Epithelial cell of prostate (primary cell): ENCODE data around the gene BSPRY.
A peak's percentile ranks its signal among the peaks of the same experiment; 100 is the strongest.
"Not testable (repeated sequence)": the region's sequence is repeated elsewhere in the genome, so short reads cannot be mapped to it uniquely, and the experiment has no call there.

Experiments used
- DNase-seq: peaks from one replicate; pipeline ENCODE4 v3.0.0-alpha.2; 2011; ENCODE audit warnings: low read depth, low spot score
- H3K27ac ChIP-seq: fragments of 450-650 bp; 2 replicates; pipeline ENCODE4 v1.5.1; 2017; ENCODE audit warnings: mild to moderate bottlenecking

BSPRY gene

DNA sequence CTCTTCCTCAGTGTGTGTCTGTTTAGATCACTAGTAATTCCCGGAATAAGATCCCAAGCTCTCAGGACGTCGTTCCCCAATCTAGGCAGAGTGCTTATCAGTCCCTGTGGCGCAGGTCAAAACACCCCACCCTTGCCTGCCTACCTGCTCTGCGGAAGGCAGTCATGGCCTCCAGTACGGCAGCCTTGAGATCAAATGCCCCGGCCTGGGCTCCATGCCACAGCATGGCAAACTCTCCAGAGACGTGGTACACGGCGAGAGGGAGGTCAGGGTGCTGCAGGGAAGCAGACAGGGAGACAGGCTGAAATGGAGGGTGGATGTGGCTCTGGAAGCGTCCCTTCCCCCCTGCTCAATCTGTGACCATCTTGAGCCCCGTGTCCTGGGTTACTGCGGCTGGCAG, 39.5 kb downstream of the BSPRY start:
- no peak overlapping the region for H3K27ac ChIP-seq
- DNase-seq, result no peak

DNA sequence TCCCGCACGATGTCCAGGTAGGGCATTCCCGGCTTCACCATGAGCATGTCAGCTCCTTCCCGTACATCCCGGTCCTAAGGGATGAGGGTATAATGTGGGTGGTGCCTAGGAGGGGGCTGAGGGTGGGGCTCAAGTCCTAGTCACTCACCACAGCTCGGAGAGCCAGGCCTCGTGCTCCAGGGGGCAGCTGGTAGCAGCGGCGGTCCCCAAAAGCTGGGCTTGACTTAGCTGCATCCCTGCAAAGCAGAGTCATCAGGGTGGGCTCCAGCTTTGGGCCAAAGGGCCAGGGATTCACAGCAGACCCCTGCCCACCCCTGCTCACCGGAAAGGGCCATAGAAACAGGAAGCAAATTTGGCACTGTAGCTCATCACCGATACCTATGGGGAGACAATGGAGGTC, 40.1 kb downstream of the BSPRY start:
- DNase-seq, result no peak
- no peak overlapping the region for H3K27ac ChIP-seq

DNA sequence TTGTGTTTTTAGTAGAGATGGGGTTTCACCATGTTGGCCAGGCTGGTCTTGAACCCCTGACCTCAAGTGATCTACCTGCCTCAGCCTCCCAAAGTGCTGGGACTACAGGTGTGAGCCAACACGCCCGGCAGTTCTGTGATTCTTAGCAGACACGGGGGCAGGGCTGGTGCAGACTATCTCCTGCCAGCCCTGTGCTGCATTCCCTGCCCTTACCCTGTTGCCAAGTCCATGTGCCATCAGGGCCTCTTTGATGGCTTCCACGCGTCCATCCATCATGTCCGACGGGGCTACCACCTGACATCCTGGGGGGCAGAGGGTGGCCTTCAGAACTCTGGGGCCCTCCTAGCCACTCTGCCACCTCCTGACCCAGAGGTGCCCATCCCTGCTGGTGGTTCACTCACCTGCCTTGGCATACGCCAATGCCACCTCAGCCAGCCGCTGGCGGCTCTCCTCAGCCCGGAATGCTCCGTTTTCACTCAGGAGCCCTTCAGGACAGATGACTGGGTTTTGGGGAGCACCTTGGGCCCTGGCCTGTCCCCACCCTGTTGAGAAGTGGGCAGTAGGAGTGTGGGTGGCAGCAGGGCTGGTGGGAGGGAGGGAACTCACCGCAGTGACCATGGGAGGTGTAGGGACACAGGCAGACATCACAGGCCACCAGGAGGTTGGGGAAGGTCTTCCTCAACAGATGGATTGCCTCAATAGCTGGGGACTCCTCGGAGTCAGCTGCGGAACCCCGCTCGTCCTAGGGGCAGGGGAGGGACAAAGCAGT, 41.0 kb downstream of the BSPRY start:
- no peak overlapping the region for H3K27ac ChIP-seq
- DNase-seq, result no peak

DNA sequence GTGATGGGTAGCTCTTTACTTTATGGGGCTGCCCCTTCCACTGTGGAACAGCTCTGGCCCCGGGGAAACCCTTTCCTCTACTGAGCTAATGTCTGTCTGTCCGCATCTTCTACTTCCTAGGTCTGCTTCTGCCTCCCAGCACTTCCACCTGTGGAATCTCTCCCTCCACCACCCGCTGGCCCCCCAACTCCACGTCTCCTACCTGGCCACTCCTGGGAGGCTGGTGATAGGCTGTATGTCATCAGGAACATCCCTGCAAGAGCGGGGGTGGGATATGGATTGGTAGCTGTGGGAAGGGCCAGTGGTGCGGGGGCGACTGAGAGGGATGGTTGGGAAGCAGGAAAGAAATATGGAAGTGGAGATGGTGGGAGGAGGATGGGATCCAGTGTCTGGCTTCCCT, 42.6 kb downstream of the BSPRY start:
- no peak for DNase-seq

DNA sequence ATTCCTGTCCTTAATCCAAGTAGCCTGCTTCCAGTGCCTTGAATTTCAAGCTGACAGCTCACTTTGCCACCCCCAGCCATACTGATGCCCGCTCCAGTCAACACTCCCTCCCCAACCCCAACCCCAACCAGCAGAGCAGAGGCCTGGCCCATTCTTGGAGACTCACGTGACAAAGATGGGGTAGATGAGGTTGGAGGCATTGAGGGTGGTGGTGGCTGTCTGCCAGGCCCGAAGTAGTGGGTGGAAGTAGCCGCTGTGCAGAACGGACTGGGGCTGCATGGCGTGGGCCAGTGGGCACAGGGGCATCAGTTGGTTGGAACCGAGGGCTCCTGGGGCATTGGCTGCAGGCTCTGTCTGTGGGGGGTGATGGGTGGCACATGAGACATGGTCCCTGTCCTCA, 43.9 kb downstream of the BSPRY start:
- H3K27ac ChIP-seq, result no peak overlapping the region
- DNase-seq, result no peak

More for the DNA sequence above, 42.6 kb downstream of the BSPRY start:
- no peak overlapping the region for H3K27ac ChIP-seq

DNA sequence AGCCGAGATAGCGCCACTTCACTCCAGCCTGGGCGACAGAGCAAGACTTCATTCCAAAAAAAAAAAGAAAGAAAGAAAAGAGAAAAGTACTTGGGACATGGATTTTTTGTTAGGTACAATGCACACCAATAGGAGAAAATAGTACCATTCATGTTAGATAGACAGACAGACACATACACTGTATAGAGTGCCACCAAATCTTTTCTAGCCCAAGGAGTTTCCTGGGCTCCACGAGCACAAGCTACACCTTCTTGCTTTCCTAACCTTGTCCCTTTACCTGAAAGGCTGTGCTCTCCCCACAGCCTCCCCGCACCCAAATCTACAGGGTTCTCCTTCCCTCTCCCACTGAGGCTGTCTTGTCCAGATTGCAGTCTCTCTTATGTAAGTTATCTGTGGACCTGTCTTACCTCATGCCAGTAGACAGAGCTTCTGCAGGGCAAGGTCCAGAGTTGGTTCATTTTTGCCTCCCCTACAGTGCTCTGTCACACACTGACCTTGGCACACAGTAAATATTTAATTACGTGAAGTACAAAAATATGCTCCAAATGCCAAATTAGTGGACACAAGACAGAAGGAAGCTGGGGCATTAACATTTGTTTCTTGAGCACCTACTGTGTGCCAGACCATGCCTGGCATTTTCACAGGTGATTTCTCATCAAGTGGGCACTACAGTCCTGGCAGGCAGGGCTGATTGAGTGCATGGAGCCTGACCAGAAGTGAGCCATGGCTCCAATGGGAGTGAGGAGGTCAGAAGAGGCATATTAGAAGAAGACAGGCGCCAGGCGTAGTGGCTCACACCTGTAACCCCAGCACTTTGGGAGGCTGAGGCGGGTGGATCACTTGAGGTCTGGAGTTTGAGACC, 45.9 kb downstream of the BSPRY start:
- DNase-seq, result no peak

DNA sequence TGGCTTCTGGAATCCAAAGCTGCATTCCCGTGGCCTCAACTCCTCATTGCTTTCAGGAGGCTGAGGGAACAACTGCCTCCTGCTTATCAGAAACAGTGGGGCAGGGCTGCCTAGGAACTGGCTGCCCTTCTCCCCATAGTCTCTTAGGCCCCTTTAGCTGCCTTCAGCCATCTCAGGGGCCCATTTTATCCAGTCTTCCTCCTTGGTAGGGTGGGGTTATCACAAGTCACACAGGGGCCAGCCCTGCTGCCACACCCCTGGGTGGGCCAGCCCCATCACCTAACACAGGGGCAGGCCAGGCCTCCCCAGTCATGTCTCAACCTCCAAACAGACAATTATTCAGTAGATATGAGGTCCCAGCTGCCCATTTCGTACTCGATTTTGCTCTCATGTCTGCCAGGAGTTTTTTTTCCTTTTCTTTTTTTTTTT, 47.9 kb downstream of the BSPRY start:
- no peak for DNase-seq
- H3K27ac ChIP-seq, result no peak overlapping the region

More for the DNA sequence above, 45.9 kb downstream of the BSPRY start:
- H3K27ac ChIP-seq, result no peak overlapping the region

DNA sequence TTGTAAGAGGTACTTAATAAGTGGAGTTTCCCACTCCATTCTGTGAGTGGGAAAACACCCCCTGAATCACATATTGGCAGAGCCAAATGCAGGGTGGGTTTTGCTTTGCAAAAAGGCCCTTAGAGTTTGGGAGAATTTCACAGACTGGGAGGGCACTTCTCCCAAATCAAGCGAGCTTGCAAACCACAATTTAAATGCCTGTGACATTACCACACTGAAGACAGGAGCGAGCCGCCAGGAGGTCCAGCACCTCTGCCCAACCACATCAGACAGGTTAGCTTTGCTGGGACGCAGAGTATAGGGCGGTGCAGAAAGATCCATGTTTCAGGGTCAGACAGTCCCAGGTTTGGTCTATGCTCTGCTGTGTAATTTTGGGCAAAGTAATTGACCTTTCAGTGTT, 49.5 kb downstream of the BSPRY start:
- DNase-seq, result no peak
- no peak overlapping the region for H3K27ac ChIP-seq

DNA sequence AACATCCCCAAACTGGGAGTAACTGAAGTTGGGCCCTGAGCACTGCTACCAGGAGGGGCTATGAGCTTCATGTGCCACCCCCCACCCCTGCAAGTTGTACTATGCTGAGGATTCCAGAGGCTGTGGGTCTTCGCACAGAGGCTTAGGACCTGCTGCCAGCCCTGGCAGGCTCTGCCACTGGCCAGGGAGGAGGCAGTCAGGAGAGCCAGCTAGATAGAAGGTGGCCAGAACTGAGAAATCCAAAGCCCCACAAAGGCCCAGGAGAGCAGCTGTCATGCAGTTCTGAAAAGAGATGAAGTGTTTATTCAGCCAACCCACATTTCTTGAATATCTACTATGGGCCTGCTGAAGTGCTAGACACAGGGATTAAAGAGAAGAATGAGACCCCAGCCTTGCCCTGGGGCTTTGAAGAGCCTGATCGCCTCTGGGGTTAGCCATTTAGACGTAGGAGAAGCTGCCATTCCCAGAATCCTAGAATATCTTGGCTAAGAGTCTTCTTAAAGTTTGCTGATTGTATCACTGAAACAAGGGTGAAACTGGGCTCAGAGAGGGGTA, 50.4 kb downstream of the BSPRY start:
- no peak for DNase-seq
- H3K27ac ChIP-seq, result no peak overlapping the region

DNA sequence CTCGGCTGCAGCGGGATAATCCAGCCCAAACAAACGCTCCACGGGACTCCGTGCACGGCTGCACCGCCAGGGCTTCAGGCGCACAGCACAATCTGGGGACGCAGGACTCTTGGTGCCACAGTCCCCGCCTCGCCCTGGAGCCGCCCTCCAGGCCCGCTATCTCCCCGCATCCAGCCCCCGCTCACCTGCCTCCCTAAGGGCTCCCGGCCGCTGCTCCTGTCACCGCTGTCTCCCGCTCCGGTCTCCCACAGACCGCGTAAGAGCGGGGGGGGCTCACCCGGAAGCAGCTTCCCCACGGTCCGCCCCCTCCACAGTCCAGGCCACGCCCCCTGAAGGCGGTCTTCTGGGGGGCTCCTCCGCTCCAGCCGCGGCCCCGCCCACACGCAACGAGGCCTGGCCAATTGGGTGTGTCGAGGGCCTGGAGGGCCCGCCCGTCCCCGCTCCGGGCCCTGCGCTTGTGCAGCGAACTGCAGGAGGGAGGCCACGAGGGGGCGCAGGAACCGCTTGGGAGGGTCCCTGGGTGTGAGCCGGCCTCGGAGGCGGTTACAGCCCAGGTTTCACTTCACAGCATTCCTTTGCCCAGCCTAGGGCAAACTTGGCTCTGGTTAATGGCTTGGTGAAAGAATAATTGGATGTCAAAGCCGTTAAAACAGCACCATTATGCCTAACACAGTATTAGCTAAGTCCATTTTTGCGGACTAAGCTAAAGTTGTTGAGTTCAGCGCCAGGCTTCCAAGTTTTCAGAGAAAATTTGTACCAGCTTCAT, 51.9 kb downstream of the BSPRY start, which contains the start of gene ALAD:
ALAD (minus strand) TSS at position 258 of the 766 bp plus-strand sequence. CDS start 7,725 bp downstream, outside the sequence.
- H3K27ac ChIP-seq, result peak within 1 kb of the TSS; percentile 12
- peak; percentile 79 for DNase-seq

DNA sequence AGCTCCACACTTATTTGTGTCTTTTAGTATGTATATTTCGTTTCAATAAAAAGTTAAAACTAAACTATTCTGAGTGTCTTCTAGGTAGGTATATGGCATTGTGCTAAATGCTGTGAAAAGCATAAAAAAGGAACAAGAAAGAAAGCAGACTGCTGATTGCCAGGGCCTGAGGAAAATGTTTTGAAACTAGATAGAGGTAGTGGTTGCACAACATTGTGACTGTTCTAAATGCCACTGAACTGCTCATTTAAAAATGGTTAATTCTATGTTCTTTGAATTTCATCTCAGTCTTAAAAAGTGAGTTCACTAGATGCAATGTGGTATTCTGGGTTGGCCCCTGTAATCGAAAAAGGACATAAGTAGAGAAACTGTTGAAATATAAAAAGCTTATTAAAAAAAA, 54.3 kb downstream of the BSPRY start:
- no peak for DNase-seq
- no peak overlapping the region for H3K27ac ChIP-seq

DNA sequence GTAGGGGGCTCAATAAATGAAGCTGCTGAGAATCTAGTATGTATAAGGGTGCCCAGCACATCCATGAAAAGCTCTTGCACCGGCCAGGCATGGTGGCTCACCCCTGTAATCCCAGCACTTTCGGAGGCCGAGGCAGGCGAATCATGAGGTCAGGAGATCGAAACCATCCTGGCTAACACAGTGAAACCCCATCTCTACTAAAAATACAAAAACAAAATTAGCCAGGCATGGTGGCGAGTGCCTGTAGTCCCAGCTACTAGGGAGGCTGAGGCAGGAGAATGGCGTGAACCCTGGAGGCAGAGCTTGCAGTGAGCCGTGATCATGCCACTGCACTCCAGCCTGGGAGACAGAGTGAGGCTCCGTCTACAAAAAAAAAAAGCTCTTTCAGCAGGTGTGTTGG, 57.0 kb downstream of the BSPRY start:
- not testable (repeated sequence) for DNase-seq, H3K27ac ChIP-seq

DNA sequence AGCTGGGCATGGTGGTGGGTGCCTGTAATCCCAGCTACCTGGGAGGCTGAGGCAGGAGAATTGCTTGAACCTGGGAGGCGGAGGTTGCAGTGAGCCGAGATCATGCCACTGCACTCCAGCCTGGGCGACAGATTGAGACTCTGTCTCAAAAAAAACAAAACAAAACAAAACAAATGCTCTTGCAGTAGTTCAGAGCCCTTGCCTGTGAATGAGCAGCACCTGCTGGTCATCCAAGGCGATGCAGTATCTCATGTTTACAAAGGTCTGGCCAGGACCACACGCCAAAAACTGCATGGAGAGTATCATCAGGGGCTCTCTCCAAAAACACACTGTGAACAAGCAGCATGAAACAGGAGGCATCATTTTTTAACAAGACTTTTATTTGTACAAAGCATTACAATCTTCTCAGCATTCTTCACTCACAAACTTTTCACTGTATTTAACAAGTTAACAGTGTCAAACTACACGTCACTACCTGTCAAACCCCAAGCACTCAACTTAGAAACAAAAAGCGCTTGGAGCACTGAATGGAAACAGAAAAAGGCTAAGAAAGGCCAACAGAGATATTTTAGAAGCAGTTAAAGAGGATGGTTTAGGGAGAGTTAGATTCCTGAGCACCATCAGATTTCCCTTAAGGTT, 57.7 kb downstream of the BSPRY start:
- not testable (repeated sequence) for H3K27ac ChIP-seq, DNase-seq

DNA sequence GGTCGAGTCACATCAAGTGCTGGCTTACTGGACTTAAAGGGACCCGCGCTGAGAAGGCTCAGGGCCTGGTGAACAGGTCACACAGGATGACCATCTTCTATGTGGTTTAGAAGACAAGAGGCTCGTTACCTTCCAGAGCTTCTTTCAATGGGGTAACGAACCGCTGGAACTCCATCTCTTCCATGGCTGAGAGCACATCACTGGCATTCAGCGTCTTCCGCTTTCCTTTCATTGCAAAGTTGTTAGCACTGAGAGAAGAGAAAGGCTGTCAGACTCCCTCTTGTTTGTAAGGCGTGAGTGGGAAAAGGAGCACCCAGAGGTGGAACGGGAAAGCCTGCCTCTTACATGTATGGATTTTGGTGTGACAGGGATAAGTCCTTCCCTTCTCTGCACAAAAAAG, 60.1 kb downstream of the BSPRY start:
- DNase-seq, result no peak
- peak overlapping the region; percentile 94 for H3K27ac ChIP-seq

DNA sequence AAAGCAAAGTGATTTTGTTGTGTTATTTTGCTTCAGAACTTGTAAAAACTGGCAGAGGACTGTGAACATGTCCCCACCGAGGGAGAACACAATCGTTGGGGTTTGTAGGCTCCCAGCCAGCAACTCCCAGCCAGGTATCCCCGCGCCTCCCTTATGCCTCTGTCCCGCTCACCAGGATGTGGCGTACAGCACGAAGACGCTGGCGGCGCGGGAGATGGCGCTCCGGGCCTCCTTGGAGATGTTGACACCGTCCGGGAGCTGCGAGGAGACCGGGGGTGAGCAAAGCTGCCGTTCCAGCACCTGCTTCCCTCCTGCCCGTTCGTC, 60.5 kb downstream of the BSPRY start:
- H3K27ac ChIP-seq, result peak overlapping the region; percentile 94
- DNase-seq, result no peak

DNA sequence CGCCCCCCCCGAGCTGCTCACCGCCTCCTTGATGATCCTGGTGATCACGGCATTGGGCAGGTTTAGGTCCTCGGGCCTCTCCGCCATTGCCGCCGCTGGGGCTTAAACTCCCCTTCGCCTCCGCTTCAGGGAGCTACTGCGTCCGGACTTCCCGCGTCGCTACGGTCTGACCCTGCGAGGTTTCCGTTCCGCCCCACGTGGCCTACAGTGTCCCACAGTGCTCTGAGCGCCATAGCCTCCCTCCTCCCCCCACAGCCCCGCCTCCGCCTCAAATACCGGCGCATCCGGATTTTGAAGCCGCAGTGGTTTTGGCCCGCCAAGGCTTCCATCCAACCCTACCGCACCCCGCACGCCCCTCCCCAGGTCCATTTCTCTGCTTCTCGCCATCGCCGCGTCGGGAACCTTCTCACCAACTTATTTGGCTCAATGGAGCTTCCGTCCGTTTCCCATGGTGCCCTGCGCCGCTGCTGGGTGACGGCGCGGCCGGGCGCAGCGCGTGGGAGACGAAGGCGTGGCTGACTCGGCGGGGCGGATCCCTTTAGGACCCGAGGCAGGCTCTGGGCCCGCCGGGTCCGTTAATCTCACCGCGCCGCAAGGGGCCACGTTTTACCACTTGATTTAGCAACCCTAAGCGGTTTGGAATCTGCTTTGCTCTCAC, 61.0 kb downstream of the BSPRY start, which contains the start of the genes C9orf43 and POLE3:
C9orf43 (plus strand) TSS at position 541 of the 658 bp plus-strand sequence. CDS start 2,747 bp downstream, outside the sequence.
POLE3 (minus strand) TSS at position 469 of the 658 bp plus-strand sequence; CDS start at position 87, 382 bp downstream.
- peak; percentile 72 for DNase-seq
- peak within 1 kb of the TSS; percentile 94 for H3K27ac ChIP-seq

DNA sequence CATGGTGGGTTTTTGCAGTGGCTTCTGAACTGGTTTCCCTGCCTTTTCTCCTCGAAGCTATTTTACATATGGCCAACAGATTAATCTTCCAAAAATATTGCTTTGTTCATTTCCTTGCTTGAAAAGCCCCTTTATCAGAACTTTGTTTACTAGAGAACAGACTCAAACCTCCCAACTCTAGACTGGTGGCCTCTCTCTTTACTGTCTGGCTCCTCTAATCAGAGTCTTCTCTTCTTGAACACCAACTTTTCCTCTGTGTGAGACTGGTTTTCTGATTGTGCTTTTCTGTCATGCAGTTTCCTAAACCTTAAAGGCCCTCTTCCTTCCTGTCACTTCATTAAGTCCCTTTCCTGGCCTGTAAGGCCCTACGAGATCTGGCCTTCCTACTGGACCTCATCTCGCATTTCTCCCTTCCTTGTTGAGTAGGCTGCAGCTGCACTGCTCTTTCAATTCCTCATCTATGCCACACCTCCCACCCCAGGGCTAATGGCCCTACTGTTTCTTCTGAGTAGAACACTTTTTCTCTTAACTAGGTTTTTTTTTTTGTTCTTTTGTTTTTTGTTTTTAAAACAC, 66.9 kb downstream of the BSPRY start:
- DNase-seq, result no peak
- no peak overlapping the region for H3K27ac ChIP-seq

DNA sequence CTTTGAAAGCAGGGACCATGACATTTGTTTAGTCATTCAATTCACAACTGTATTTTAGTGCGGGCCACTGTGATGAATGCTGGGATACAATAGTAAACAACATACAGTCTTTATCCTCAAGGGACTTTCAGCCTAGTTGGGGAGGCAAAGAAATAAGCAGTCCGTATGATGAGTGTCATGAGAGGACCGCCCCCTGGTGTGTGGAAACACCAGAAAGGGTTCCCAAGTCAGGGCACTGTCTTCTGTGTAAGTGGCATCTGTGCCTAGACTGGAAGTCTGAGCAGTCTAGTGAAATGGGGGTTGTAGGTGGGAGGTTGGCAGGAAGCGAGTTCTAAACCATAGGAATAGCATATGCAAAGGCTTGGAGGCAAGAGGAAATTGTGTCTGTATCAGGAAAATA, 68.0 kb downstream of the BSPRY start:
- no peak overlapping the region for H3K27ac ChIP-seq

More for the DNA sequence above, 68.0 kb downstream of the BSPRY start:
- no peak for DNase-seq
